Measurements from ENCODE around the gene FRMD7.
"Not testable (repeated sequence)": the region's sequence is repeated elsewhere in the genome, so short reads cannot be mapped to it uniquely, and the experiment has no call there.

FRMD7 gene

GRCh38 chrX:132127743-132128142 lies at the start of gene FRMD7:
Gene FRMD7 (minus strand): TSS chrX:132128020. CDS start chrX:132127844, 176 bp downstream.
- DNase-seq (ENCODE audit: low read depth), result no peak

GRCh38 chrX:132173647-132174046 lies 45.8 kb upstream of the FRMD7 start:
- DNase-seq (ENCODE audit: low read depth), result no peak

GRCh38 chrX:132171881-132172280 lies 44.1 kb upstream of the FRMD7 start:
- DNase-seq (ENCODE audit: low read depth), result no peak

- DNase-seq (ENCODE audit: low read depth), result no peak
Measured at GRCh38 chrX:132171478-132171877, 43.7 kb upstream of the FRMD7 start.

- DNase-seq (ENCODE audit: low read depth), result no peak
Measured at GRCh38 chrX:132169554-132169953, 41.7 kb upstream of the FRMD7 start.

GRCh38 chrX:132165651-132166050 lies 37.8 kb upstream of the FRMD7 start:
- DNase-seq (ENCODE audit: low read depth), result no peak

- DNase-seq (ENCODE audit: low read depth), result no peak
Measured at GRCh38 chrX:132165005-132165404, 37.2 kb upstream of the FRMD7 start.

- DNase-seq (ENCODE audit: low read depth), result not testable (repeated sequence)
Measured at GRCh38 chrX:132163094-132163493, 35.3 kb upstream of the FRMD7 start.

- DNase-seq (ENCODE audit: low read depth), result no peak
Measured at GRCh38 chrX:132153166-132153565, 25.3 kb upstream of the FRMD7 start.

GRCh38 chrX:132146456-132146855 lies 18.6 kb upstream of the FRMD7 start:
- no peak for DNase-seq (ENCODE audit: low read depth)

GRCh38 chrX:132144061-132144460 lies 16.2 kb upstream of the FRMD7 start:
- no peak for DNase-seq (ENCODE audit: low read depth)

GRCh38 chrX:132125906-132126305 lies 1.9 kb downstream of the FRMD7 start:
- no peak for DNase-seq (ENCODE audit: low read depth)

- no peak for DNase-seq (ENCODE audit: low read depth)
Measured at GRCh38 chrX:132120913-132121312, 6.9 kb downstream of the FRMD7 start.

- no peak for DNase-seq (ENCODE audit: low read depth)
Measured at GRCh38 chrX:132119821-132120515, 7.9 kb downstream of the FRMD7 start.

- DNase-seq (ENCODE audit: low read depth), result no peak
Measured at GRCh38 chrX:132119283-132119682, 8.5 kb downstream of the FRMD7 start.

- DNase-seq (ENCODE audit: low read depth), result no peak
Measured at GRCh38 chrX:132118358-132118757, 9.5 kb downstream of the FRMD7 start.

- no peak for DNase-seq (ENCODE audit: low read depth)
Measured at GRCh38 chrX:132115792-132116191, 12.0 kb downstream of the FRMD7 start.

GRCh38 chrX:132114607-132115006 lies 13.2 kb downstream of the FRMD7 start:
- no peak for DNase-seq (ENCODE audit: low read depth)

- no peak for DNase-seq (ENCODE audit: low read depth)
Measured at GRCh38 chrX:132107291-132107690, 20.5 kb downstream of the FRMD7 start.

GRCh38 chrX:132101799-132102198 lies 26.0 kb downstream of the FRMD7 start:
- no peak for DNase-seq (ENCODE audit: low read depth)

- no peak for DNase-seq (ENCODE audit: low read depth)
Measured at GRCh38 chrX:132101206-132101605, 26.6 kb downstream of the FRMD7 start.

- DNase-seq (ENCODE audit: low read depth), result not testable (repeated sequence)
Measured at GRCh38 chrX:132098704-132099103, 29.1 kb downstream of the FRMD7 start.

GRCh38 chrX:132094164-132094563 lies 33.7 kb downstream of the FRMD7 start:
- no peak for DNase-seq (ENCODE audit: low read depth)

GRCh38 chrX:132093239-132093860 lies 34.5 kb downstream of the FRMD7 start:
- no peak for DNase-seq (ENCODE audit: low read depth)

Data from CMK (cell line).